NCI-H2171 treated with DMSO at 0.1 percent for 48 hours (cell line): ENCODE data around the gene PDZD8.

Experiments used
- DNase-seq: peaks from one replicate; lab custom pipeline; 2025; lab: John Stamatoyannopoulos, UW

The PDZD8 gene

DNA sequence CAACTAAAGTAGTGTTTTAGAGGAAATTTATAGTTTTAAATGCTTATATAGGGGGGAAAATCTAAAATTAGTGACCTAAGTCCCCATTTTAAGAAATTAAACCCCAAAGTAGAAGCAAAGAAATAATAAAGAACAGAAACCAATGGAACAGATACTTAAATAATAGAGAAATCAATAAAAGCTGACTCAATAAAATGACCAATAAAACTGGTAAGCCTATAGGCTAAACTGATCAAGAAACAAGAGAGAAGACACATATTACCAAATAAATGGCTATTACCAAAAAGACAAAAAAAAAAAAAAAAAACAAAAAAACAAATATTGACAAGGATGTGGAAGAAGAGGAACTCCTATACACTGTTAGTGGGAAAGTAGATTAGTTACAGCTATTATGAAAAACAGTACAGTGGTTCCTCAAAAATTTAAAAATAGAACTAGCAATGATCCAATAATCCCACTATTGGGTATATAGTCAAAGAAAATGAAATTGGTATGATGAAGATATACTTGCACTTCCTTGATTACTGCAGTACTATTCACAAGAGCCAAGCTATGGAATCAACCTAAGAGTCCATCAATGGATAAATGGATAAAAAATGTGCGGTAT lies 81.1 kb downstream of the PDZD8 start:
- DNase-seq: no peak

DNA sequence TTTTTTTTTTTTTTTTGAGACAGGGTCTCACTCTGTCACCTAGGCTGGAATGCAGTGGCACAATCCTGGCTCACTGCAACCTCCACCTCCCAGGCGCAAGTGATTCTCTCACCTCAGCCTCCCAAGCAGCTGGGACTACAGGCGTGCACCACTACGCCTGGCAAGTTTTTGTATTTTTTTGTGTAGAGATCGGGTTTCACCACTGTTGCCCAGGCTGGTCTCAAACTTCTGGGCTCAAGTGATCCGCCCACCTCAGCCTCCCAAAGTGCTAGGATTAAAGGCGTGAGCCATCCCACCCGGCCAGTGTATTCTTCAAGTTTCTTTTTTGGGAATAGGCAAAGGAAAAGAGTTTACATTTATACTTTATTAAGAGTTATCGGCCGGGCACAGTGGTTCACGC lies 84.4 kb downstream of the PDZD8 start:
- peak; percentile 4 for DNase-seq

DNA sequence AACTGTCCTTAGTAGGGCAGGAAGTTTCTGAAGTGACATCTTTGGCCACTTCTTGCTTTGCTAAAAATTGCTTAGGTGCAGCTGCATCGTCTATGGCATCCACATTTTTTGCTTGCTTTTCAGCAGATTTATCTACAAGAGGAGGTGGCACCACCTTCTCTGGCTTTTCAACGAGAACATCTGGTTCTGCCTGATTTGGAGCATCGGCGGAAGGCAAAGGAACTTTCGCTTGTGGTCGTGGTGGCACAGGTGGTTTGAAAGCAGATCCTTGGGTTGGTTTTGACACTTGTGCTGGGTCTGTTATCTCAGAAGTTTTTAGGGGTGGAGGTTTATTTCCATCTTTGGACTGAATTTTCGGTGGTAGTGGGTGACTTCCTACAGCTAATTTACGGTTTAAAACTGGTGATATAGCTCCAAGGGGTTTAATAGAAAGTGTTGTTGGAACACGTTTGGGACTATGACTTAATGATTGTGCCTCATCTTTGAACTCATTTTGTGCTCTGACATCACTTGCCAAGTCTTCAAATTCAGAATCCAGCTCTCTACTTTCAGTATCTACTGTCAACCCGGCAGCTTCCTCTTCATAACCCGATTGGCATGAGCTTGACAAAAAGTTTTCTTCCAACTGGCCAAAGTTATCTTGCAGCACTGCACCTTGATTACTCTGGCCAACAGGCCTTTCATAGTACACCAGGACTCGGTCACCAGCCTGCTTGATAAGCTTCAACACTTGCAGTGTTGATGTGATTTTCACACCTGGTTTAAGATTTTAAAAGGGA lies 90.3 kb downstream of the PDZD8 start:
- no peak for DNase-seq

DNA sequence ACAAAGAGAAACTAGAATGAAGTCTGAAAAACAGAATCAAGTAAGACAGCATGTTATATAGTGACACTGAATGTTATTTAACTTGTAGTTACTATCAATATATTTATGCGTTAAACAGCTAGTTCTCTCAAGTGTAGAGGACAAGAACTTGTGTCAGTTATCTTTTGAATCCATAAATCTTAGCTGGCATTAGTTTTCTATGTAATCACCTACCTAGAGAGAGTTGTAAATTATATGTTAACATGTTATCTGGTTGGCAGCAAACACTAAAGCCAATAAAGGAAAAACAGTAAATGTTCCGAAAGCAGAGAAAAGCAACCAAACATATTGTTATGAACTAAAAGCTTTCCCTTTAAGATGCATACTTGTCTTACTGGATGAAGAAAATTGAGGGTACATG lies 97.6 kb downstream of the PDZD8 start:
- no peak for DNase-seq

DNA sequence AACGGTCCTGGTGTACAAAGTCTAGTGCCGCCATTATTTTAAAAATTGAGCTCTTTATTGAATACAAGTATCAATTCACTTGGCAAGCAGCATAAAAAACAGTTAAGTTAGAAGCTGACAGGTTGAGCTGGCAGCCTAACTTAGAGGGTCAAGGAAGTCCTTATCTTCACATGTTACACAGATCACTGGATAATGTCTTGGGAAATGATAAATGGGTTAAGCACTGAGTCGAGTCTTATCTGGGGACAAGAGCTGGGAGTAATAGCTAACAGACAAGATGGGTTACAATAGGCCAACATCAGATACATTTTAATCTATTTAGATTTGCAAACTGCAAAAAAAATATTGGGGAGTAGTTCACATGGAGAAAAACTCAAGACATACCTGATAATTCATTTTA lies 100.1 kb downstream of the PDZD8 start:
- DNase-seq: no peak

DNA sequence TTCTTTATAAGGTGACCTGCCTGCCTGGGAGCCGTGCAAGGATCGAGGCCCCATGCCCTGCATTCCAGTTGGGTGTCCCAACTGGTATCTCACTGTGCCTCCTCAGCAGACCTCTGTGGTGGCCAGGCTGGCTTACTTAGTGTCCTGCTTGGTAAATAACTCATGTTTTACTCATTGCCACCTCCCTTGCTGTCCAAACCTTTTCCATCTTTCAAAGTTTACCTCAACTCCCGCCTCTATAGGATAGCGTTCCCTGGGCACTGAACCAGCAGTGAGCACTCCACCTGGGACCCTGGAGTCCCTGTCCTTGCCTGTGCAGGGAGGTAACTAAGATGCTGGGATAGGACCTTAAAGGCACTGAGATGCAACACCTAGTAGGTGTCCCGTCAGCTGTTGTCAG lies 100.7 kb downstream of the PDZD8 start:
- DNase-seq: no peak

DNA sequence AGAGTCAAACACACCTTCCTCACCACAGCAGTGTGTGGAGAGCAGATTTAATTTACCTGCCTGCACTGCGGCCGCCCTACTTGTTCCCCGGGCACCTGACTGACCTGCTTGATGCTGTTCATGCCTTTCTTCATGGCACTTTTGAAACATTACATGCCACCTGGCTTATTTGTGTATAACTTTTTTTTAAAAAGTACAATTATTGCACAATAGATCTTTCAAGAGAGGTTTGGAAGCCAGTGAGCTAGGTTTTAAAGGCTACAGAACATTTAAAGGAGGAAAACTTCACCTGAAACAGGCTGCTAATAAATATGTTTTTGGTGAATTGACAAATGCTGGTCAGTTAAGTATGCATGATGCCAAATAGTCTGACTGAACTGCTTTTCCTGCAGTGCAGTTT lies 101.3 kb downstream of the PDZD8 start:
- DNase-seq: no peak

DNA sequence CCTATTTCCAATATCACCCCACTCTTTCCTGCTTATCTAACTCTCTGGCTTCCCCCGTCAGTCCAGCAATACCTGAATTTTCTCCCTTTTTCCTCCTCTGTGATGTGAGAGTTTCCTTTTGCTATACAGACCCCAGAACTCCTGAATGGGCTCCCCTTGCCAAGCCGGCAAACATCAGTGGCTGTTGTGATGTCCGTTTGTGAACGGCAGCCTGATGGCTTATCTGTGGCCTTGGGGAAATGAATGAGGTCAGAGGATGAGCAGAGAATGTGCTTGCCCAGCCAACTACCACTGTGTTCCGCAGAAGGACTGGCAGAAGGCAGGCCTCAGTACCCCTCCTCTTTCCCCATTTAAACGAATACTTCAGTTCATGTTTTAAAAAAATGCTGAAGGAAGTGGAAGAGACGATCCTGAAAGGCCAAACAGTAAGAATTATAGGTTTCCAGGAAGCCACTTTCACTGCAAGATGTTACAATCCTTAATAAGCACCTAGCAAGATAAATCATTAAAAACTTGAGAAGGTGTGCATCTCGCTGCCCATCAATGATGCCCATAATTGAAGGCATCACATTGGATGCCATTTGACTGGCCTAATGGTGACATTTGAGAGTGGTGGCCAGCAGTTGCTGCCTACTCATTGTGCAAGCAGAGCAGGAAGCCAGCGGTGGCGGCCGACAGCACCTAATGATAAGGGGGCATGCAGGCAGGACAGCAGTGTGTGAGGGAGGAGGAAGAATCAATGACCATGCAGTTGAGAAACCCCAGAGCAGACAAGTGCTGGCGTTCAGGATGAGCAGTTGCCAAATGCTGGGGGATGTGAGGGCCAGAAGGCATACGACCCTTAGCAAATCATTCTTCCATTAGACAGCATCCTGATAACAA lies 102.8 kb downstream of the PDZD8 start:
- no peak for DNase-seq

DNA sequence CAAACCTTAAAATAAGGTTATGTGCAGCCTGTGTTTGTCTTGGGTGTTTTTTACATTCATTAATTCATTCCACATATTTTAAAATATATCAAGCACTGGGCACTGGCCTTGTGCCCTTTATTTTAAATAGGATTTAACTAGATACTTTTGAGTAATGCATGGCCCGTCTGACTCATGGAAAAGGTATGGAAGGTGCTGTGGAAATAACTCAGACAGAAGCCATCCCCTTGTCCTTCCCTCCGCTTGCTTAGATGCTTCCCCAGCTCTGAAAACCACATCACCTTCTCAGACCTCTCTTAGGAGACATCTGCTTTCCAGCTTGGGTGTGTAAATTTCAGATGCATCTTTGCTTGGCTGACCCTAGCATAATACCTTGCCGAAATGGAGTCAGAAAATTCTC lies 103.8 kb downstream of the PDZD8 start:
- no peak for DNase-seq

DNA sequence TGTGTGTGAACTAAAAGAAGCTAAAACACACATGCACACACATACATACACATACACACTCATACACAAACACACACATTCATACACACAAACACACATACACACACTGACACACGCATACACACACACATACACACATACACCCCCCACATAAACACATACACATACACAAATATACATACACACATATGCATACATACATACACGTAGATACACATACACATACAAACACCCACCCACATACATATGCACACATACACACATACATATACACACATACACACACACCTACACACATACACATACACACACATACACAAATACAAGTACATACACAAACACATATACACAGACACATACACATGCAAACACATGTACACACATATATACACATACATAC lies 106.3 kb downstream of the PDZD8 start:
- no peak for DNase-seq

DNA sequence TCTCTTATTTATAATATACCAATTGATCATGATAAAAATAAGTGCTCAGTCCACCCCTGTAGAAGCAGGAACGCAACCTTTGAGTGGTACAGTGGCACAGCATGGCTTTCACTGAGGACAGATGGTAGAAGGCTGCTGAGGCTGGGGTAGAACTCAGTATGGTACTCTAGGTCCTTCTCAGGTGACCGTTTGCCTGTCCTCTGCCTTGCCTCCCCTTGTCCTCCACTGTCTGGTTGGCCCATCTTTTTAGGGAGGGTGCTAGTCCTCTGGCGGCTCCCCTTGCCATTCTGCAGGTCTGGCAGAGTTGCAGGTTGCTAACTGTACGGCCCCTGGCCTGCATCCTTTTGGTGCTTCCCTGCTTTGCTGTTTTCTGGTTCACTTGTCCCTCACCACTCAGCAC lies 107.0 kb downstream of the PDZD8 start:
- DNase-seq: no peak

DNA sequence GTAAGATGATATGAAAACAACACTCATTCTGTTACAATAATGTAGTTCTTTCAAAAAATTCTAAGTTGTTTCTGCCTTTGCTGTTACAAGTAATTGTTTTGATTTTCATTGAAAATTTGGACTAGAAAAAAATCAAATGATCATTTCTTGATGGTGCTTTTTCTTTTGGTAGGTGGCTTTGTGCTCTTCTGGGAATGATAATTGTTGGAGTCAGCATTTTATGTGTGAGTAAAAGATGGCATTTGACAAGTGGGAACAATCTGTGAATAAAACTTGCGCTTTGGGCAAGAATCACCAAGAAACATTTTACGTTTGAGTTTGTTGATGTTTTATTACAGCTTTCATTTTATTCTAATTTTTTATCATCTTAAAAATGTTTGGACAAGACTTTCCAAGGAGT lies 108.4 kb downstream of the PDZD8 start:
- DNase-seq: no peak

DNA sequence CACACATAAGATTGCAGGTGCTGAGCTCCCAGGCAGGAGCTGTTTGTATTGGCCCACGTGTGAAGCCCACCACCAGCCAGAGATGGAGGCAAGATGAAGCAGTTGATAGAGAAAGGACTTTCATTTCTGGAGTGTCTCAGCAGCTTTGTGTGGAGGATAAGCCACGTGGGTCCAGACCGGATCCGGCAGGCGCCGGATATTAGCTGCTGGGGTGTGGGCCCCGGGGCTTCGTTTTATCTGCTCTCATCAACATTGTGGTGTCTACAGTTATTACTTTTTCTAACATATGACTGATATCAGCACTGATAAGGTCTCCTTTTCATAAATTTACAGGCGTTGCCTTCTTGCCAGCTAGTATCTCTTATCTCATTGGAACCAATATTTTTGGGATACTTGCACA lies 108.8 kb downstream of the PDZD8 start:
- no peak for DNase-seq

DNA sequence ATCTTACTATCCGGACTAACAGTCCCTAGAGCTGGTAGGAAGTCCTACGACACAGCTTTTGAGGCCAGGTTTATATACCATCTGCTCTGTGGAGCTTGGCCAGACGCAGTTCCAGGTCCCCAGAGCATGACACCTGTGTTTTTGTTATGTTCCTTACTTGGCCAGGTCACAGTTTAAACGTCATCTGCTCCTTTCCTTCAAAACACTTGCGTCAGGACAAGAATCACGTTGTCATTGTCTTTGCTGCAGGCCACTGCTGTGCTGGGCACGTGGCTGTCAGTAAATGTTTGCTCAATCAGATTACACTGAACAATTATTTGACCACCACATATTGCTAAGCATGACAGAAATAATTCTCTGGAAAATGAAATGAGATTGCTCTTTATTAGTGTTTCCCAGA lies 110.5 kb downstream of the PDZD8 start:
- DNase-seq: peak; percentile 41

DNA sequence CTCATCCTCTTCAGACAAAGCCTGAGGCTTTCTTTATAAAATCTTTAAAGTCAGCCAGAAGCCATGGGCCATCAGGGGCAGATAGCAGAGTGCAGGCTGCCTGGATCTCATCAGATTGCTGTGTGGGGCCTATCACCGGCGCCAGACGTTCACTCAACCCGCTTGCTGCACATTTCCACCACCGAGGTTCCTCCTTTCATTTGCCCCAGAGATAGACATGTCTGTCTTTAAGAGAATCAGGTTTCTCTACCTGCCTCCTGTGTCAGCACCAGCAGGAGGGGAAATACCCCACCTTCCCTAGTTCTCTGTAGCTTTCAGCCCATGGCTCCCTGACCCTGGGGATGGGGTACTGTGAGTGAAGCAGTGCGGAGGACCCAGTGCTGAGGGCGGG lies 112.3 kb downstream of the PDZD8 start:
- no peak for DNase-seq

DNA sequence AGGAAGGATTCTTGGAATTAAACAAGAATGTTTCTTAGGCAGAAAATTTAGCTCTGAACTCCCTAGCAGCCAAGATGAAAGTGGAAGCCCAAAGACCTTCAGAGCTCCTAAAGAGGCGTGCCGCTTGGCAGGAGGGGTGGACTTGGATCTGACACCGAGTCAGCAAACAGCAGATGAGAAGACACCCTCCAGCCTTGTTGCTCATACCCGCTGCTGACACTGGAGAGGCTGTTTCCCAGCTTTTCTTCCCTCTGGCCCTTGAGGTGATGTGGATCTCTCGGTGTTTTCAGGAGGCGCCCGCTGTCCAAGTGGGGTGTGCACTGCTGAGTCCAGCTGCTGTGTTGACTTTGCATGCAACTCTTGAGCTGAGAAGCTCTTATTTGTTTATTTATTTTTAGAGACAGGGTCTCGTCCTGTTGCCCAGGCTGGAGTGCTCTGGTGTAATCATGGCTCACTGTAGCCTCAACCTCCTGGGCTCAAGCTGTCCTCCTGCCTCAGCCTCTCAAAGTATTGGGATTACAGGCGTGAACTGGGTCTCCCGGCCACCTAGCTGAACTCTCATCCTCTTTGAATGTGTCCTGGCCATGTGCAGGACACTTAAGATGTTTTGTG lies 112.8 kb downstream of the PDZD8 start:
- DNase-seq: no peak

DNA sequence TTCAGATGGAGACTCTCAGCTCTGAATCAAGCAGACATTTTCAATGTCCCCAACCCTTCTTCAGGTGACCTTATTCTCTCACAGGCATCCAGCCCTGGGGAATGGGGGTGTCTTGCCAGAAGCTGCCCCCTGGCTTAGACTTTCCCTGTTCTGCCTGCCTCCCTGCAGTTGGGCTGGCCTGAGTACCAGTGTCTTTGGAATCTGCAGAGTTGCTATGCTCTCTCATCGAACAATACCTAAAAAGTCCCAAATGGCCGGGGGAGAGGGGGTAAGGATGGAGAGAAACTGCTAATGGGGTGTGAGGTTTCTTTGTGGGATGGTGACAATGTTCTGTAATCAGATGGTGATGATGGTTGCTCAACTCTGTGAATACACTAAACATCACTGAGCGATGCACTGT lies 113.7 kb downstream of the PDZD8 start:
- DNase-seq: no peak

DNA sequence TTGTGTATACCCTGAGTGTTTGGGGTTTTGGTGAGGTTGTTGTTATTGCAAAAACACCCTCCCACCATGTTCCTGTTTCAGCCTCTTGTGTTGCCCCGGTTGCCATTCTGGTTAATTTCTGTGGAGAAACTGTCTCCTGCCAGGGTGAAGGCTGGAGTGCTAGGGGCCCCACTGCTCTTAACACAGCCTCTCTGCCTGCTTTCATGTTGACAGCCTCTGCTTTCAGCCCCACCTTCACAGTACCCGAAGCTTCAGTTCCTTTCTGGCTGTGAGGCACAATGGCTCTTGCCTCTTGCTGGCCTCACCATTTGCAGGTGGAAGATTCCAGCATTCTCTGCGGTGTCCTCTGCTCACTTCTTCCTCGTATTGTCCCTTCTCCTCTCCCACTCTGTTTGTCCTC lies 115.2 kb downstream of the PDZD8 start:
- DNase-seq: no peak

DNA sequence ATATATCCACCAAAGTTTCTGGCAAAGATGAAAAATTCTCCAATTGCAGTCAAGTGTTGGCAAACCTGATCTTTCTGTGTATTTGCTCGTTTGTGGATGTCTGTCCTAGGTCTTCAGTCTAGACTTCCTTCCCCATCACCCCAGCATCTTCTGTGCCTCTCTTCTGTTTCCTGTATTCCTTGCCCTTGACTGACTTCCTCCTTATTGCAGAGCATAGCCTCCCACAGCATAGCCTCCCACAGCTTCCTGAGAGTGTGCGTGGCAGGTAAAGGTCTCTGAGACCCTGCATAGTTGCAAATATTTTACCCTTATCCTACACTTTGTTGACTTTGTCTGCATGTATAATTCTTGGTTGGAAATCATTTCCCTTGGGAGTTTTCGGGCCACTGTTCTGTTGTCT lies 116.0 kb downstream of the PDZD8 start:
- no peak for DNase-seq

DNA sequence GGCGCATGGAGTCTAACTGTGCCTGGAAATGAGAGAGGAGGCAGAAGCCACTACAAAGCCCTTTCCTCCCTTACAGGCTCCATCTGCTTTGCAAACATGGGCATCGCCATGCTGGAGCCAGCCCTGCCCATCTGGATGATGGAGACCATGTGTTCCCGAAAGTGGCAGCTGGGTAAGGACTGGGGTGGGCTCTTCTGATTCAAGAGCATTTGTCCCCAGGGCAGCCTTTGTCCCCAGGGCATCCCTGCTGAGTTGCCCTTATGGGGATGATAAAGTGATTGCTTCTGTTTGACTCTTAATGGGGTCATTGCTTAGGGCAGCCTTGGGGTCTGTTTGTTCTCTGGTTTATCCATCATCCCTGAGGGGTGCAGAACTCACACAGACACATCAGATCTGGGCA lies 117.5 kb downstream of the PDZD8 start:
- DNase-seq: peak; percentile 56

DNA sequence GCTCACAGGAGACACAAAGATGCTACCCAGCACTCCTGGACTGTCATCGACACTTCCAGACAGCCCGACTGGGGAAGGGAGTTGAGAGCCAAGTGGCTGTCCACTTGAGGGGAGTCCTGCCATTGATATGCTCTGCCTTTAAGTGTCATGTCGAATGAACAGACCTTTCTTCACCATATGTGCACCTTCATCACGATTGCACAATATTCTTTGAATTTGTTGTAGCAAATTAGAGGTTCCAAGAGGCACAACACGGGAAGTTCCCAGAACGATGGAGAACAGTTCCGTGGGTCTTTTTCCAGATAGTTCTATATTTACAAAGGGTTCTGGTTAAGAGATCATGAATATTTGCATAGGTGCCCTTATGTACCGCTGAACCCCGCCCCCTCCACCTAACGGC lies 118.3 kb downstream of the PDZD8 start:
- no peak for DNase-seq

DNA sequence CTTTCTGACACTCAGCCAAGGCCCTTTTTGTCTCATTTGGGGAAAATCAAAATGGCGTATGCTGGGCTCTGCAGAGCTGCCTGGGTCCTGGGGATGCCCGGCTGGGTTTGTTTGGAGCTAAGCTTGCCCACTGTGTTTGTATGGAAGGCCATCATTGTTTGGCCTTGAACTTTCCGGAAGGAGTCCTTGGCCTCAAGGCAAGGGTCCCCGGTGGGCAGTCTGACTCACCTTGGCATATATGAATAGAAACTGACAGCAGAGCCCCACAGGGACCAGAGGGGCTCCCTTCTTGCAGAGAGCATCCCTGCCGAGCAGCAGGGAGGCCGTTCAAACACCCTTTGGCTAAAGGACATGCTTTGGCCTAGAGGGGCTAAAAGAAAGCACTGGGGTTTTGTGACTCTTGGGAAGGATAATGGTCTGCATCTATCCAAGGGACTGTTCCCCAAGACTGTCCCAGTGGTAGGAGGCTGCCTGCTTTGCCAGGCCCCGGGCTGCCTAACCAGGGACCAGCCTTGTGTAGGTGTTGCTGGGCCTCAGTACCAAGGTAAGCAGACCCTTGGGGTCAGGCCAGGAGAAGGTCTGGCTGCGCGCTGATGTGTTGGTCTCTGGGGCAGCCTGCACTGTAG lies 119.3 kb downstream of the PDZD8 start:
- DNase-seq: no peak
